ENCODE measurements around the gene SALL4.

The SALL4 gene

GRCh38 chr20:51734876-51735720 lies 67.2 kb downstream of the SALL4 start:
- no peak for DNase-seq

- DNase-seq: no peak
Measured at GRCh38 chr20:51733070-51733469, 69.3 kb downstream of the SALL4 start.
